HG03060 (cell line): Measurements from ENCODE around the gene BLMH.

Source experiments
- ATAC-seq: cut with Tn5 transposase; IDR thresholded peaks from one replicate; pipeline ENCODE4 v1.9.1; 2021; ENCODE audit warnings: low read depth, moderate number of reproducible peaks; ENCODE audit not compliant: unreplicated experiment

Gene BLMH

DNA sequence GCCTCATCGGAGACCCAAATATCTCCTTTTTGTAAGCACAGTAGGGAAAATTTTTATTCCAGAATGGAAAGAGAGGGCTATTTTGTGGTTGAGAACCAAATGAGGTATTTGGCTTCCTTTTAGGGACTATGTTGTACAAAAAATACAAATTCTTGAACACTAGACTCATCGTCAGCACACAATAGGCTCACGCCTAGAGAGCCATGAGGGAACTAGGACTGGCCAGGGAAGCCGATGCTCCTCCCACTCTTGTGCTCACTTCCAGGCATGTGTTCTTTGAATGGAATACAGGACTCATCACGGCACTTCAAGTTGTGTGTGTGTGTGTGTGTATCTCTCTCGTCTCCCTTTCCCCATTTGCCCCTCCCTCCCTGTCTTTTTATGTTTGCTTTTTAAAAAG is 17.8 kb upstream of the BLMH start:
- ATAC-seq = no peak

DNA sequence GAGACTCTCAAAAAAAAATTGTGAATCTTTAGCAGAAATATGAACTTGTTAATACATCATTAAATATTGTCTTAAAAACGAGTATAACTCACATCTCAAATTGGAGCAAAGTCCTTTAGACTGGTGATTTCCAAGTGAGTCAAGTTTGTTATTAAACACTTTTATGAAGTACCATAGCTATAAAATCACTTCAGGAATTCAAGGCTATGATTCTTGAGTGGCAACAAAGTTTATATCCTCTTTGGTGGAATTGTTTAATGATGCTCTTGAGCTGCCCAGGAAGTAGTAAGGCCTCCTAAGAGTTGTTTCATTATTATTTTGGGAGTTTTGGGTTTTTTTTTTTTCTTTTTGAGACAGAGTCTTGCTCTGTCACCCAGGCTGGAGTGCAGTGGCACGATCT is 16.7 kb upstream of the BLMH start:
- no peak for ATAC-seq

DNA sequence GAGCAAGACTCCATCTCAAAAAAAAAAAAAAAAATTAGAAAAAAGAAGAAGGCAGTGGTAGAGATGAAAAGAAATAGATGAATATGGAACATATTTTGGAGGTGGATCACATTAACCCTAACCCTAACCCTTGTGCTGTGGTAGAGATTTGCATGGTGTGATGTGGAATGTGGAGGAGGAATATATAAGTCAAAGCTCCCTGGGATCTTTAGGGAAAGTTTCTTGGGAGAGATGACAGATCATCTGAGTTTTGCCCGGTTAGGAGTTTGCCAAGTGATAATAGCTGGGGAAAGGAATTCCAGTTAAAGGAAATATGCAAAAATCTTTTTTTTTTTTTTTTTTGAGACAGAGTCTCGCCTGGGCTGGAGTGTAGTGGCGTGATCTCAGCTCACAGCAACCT is 13.0 kb upstream of the BLMH start:
- no peak for ATAC-seq

DNA sequence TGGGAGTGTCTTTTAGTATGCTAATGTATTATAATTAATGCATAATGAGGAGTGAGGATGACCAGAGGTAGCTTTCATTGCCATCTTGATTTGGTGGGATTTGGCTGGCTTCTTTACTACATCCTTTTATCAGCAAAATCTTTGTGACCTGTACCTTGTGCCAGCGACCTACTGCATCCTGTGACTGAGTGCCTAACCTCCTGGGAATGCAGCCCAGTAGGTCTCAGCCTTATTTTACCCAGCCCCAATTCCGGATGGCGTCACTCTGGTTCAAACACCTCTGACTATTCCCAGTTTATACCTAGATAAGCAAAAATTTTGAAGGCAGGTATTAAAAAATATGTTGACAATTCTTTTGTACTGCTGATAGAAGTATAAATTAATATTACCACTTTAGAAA is 10.5 kb upstream of the BLMH start:
- no peak for ATAC-seq

DNA sequence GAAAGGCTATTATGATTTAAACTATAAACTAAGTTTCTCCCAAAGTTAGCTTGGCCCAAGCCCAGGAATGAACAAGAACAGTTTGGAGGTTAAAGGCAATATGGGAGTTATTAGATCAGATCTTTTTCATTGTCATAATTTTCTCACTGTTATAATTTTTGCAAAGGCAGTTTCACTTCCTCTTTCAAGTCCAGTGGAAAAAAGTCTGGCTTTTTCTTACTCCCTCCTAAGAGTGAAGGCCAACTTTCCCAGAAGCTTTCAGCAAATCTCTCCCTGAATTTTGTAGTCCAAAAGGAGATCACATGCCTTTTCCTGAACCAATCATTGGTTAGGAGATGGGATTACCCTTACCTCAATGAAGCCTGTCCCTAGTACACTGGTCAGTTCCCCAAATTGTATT is 9.1 kb upstream of the BLMH start:
- ATAC-seq = no peak

DNA sequence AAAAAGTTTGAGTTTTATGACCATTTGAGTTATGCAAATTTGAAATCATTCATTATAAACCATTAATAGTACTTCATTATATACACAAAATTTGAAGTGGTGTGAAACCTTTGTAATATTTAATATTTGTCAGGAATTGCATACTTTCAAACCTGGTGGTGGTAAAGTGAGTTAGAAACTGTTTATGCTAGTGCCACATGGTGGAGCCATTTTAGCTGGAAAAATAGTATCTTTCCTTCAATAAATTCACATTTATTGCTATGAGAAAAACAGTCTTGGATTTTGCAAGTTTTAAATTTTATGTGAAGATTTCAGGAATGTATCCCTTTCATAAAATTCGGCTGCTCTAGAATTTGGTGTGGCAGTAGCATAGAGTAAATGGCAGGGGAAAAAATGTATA is 7.3 kb upstream of the BLMH start:
- ATAC-seq = no peak

DNA sequence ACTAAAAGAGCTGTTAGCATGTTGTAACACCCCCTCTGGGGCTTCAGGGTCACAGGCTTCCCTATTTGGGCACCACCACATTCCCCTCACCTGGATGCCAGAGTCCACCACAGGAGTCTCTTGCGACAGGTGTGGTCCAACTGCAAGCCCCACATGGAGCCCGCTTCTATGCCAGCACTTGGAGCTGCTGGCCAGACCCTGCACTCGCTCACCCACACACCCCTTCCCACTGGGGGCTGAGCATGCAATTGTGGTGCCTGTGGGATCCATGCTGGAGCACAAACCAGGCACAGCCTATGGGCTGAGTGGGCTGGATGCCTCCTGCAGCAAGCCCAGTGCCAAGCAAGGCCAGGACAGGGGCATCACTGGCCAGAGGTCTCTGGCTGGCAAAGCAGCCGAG is 6.0 kb upstream of the BLMH start:
- ATAC-seq = no peak

DNA sequence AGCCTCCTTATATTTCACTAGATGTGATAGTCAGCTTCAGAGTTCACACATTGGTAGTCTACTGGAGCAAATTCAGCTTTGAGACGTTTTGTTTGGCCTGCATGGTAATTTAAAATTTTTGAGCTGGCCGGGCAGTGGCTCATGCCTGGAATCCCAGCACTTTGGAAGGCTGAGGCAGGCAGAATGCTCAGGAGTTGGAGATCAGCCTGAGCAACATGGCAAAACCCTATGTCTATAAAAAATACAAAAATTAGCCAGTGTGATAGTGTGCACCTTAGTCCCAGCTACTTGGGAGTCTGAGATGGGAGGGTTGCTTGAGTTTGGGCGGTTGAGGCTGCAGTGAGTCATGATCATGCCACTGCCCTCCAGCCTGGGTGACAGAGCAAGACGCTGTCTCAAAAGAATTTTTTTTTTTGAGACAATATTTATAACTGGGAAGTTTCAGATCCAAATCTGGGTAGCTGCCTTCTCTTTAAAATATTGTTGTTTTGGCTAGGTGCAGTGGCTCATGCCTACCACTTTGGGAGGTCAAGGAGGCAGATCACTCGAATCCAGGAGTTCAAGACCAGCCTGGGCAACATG is 4.8 kb upstream of the BLMH start:
- ATAC-seq = no peak

DNA sequence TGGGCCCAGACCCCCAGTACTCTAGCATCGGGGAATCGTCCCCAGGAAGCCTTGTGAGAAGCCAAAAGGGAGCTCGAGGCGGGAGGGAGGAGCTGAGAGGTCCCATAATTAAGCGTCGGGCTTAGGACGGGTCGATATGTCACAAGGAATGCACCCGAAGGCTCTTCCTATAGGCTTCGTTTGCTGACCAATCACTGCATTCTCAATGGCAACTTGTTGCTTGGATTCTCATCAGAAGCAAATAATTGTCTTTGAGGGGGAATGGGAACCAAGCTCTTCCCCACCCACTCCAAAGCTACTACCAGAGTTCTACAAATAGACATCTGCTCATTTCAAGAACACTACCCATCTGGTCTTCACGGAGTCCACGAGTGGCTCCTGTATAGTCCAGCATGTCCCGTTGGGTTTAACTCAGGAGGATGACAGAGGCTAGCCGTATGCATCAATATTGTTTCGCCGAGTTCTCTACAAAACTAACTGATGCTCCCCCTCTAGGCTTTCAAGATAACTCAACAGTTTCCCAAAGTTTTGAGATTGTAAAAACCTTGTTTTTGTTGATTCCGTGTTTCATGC is 628 bp upstream of the BLMH start:
- ATAC-seq = no peak

DNA sequence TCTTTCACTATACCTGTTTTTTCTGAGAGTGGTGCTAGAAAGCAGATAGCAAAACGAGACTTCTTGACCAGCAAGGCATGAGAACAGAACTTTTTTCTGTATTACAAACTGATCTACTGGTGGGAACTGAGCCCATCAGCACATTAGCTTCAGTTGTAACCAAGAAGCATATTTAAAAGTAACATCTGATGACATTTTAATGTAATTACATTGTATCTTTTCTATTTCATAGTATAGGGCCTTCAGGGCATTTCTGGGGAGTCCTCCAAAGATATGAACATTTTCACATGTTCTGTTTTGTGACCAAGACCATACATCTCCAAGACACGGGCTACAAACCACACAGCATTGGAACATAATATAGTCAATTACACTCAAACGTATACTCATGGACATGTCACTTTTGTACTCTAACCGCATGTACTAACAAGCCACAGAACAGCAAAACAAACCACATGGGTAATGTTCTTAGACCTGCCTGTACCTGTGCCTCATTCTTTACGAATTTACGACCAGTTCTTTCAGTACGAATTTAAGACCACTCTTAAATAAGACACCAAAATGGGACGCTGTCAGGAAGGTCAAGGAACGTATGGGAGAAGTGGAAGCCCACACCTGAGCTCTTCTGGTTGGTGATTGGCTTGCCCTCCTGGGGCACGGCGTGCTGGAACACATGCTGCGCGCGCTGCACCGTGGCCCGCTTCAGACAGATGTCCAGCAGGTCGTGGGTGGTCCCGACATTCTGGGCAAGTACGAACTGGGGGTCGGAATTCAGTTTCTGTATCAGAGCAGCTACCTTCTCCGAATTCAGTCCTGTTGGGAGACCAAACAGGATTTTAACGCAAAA is 825 bp downstream of the BLMH start:
- ATAC-seq = no peak

DNA sequence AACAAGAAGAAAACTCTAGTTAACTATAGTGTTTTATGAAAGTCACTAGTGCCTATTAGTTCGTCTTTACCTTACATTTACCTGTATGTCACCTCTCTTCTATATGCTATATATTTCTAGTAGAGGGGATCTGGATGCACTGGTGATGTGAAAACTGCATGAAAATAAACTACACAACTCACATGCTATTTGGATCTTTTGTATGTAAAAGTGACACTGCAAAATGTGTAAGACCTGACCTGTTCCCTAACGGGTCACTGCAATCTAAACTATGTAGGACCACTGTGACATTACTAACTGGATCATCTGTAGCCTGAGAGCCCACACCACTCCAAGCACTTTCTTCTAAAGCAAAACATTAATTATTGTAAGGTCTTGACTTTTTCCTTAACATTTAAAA is 1.7 kb downstream of the BLMH start:
- ATAC-seq = no peak

DNA sequence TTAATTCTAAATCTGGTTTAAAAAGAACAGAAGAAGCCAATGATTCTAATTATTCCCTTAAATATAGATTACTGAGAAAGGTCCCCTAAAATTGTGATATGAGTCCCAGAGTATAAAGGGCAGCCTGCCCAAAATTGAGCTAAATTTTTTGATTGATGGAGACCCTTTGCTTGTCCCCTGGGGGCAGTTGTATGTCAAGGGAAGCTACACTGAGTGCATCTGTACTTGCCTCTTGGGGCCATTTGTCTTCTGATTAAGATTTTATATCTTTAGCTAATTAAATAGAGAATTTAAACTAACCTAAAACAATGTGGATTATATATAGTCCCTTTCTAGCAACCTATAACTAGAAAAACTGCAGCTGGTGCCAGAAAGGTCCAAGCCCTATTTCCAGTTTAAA is 12.6 kb downstream of the BLMH start:
- no peak for ATAC-seq

DNA sequence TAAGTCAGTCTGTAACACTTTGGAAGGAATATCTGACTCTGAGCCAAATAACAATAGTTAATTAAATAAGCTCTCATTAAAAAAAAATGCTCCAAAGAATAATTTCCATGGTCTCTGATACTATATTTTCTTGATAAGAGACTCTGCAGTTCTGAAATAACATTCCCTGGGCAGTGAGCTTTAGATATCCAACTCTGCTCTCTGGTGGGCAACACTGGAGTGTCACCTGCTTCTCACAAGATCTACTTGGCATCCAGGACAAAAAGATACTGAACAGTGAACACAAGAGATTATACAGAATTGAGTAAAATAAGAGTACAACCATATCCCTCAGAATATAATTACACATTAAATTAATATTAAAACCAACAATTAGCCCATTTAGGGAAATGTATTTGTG is 13.7 kb downstream of the BLMH start:
- ATAC-seq = no peak

DNA sequence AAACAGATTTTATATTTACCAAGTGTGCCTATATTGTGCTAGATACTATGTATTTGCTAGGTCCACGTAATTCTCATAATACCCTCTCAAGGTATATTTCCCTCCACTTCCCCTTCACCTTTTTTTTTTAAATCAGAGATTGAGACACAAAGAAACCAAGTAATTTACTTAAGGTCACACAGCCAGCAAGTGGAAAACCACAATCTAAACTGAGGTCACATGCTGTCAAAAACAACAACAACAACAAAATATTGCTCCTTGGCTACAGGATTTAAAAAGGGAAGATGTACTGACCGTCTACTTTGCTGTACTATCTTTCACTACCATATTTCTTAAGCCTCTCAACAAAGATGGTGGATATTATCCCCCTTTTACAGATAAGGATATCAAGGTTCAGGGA is 15.8 kb downstream of the BLMH start:
- no peak for ATAC-seq

DNA sequence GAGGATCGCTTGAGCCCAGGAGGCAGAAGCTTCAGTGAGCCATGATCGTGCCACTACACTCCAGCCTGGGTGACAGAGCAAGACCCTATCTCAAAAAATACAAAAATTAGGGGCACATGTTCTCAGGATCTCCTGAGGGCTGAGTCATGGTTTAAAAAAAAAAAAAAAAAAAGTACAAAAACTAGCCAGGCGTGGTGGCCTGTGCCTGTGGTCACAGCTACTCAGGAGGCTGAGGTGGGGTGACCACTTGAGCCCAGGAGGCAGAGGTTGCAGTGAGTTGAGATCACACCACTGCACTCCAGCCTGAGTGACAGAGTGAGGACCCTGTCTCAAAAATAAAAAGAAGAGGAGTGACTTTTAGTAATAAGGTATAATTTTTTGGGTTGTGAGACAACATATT is 16.9 kb downstream of the BLMH start:
- no peak for ATAC-seq

DNA sequence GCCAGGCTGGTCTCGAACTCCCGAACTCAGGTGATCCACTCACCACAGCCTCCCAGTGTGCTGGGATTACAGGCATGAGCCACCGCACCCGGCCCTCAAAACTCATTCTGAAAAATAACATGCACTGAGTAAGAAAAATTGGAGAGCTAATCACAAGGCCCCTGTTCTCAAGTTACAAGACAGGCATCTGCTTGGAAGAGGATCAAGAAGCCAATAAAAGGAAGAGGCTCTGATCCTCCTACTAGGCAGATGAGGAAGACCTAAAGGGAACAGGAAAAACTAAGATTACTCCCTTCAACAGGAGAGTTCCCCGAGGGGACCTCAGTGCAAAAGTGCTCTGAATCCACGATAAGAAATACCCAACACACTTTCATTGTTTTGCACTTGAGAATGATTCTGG is 18.4 kb downstream of the BLMH start:
- no peak for ATAC-seq

DNA sequence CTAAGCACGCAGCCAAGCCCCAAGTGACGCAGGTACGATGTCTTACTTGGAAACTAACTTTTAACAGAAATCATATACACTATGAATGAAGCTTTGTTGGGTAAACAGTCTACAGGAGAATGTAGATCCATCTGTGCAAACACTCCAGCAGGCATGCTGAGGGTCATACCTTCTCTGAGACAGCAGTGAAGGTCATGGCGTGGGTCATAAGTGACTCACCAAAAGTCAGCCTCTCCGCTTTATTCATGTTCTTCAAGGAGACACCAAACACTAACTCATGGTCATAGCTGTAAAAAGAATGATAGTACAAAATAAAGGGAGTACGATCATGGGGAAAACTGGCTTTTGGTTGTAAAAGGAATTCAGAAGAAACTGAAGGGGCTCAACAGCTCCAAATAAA is 20.6 kb downstream of the BLMH start:
- no peak for ATAC-seq

DNA sequence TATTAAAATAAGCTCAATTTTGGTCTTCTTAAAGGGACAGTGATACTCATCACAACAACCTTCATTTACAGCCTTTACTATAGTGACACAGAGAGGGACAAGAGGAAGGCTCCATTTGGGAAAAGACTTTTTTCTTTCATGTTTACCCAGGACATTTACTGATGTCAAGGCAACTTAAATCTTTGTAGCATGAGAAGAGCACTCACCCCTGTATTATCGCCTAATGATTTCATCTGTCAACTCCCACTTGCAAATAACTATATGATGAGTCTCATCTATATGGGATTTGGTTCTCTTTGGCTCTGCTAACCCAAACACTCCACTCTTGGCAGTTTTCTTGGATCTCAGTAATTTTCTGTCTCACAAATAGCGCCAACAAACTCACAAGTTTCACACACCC is 24.1 kb downstream of the BLMH start:
- ATAC-seq = no peak

DNA sequence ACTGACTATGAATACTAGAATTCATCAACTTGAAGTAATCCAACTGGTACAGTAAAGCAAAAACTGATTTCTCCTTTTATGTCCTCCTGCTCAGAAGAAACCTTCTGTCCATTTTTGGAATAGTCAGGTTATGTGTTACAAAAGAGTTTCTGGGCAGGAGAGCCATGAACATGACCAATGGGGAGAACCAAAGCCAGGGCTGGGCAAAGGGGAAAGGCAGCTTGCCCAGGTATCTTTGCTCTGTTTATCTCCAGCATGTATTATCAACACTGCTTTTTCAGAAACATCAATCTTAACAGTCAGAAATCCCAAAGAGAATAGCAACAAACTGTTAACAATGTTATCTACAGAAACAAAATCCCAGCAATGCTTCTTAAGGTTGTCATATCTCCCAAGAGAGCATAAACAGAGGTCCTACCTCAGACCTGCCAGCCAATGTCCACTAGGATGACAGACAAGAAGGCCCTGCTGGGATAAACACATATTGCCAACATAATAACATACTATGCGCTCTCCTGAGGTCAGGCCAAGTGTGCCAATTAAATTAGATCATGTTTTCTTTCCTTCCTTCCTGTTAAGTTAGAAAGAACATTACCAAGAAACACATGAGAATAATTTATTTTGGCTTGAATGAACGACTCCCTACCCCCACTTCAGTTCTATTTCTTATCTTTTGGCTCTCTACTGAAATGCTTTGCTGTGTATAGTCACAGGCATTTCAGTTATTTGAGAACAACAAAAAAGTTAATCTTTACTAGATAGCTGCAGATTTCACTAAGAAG is 28.0 kb downstream of the BLMH start:
- ATAC-seq = no peak

DNA sequence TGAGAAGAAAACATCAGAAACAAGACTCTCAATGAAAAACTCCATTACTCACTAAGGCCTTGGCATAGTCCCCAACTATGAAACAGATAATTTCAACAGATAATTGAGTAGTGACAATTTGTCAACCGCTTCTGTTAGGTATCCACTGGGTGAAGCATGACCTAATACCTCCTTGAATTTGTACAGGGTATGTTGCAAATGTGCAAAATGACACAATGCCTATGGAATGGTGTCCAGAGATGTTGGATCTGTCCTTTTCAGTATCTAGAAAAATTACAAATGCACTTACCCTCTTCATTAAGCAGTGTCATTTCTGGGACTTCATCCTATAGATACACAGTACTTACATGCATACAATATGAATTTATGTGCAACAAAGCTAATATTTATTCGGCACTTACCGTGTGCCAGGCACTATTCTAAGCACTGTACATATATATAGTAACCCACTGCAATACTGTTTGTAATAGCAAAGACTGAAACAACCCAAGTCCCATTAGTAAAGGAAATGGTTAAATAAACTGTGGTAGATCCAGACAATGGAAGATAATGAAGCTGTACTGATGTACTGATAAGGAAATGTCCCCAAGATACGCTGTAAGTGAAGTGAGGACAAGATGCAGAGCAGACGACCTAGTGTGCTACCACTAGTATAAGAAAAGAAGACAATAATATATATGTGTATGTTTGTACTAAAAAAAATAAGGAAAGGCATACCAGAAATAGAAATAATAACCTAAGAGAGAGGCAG is 34.8 kb downstream of the BLMH start:
- ATAC-seq = no peak

DNA sequence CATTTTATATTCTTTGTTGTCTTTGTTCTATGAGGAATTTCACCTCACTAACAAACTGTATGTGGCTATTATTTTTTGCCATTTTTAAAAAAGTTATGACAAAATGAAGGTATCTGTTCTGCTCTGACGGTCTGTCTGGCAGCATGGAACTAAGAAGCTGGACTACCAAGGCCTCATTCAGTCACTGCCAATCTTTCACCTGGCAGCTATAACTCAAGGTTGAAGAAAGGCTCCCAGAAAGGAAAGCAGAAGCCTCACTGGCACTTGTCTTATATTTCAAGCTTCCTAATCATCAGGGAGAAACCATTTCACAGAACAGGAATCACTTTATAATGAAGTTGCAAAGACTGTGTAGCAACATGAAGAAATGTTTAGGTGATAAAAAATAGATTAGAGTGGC is 37.6 kb downstream of the BLMH start:
- no peak for ATAC-seq
